Left colon (tissue), 2 donors: Measurements from ENCODE around the gene DPCD. TPM values are rescaled to one million over a fixed set of nuclear protein-coding genes. Genes with fewer than 3 reads are reported as not detected.

Experiments used
- ATAC-seq: fragments of 200-7000 bp; cut with Tn5 transposase; one replicate; pipeline ENCODE4 v1.9.1; 2020; ENCODE audit warnings: mild to moderate bottlenecking, moderate library complexity
- DNase-seq, 2 donors: peaks; one replicate each; pipeline ENCODE4 v3.0.0-alpha.2; 2020
- intact Hi-C, 2 donors: fragments of 100-400 bp; cut with DNase I in 1 of 2; cut with micrococcal nuclease in 1 of 2; formaldehyde crosslinking; loops; one replicate each; pipeline versions ENCODE4 v1.11.2 to v1.14.0; 2022; cut with DNase I, micrococcal nuclease
- microRNA-seq, 2 donors: library from miRNA; unstranded; fragments of <30 nt; microRNA quantifications; one replicate each; pipeline versions ENCODE4 v1.1.0 to v1.2.0, GENCODE V29; 2020
- total RNA-seq, 2 donors: library from RNA; stranded (reverse); fragmentation: NEBNext Ultra II Directional; extraction: Animal tissue kit (Norgen Biotek cat#: 25700); gene quantifications; one replicate each; pipeline ENCODE4 v1.2.1, GENCODE V29; 2021
- donor health status: DM: no; HTN: no; CAD: no.
- donor health status: DM: yes; HTN: yes; CAD: no.

DPCD gene
- total RNA-seq, 2 donors from 2014 or later: 7.3 to 12.9 TPM

- ATAC-seq (no peak), DNase-seq (no peak)
- intact Hi-C loops: no loop called here
These were observed 55.9 kb downstream of the DPCD start for GRCh38 chr10:101644002-101644401.

GRCh38 chr10:101645659-101646058 lies 57.5 kb downstream of the DPCD start:
- intact Hi-C loops: no loop called here
- no peak for DNase-seq
- ATAC-seq: no peak

GRCh38 chr10:101646364-101646763 lies 58.2 kb downstream of the DPCD start:
- no peak for ATAC-seq
- intact Hi-C loops: no loop called here
- no peak for DNase-seq

- no peak for DNase-seq
- no peak for ATAC-seq
- intact Hi-C loops: no loop called here
These were observed 59.1 kb downstream of the DPCD start for GRCh38 chr10:101647255-101647654.

- intact Hi-C loops: no loop called here
- ATAC-seq: no peak
- no peak for DNase-seq
These were observed 61.5 kb downstream of the DPCD start for GRCh38 chr10:101649525-101650085.

- intact Hi-C loops: no loop called here
These were observed 62.7 kb downstream of the DPCD start for GRCh38 chr10:101650863-101651262.

GRCh38 chr10:101651336-101651735 lies 63.2 kb downstream of the DPCD start:
- no peak for DNase-seq
- intact Hi-C loops: no loop called here
- no peak for ATAC-seq

More at GRCh38 chr10:101650863-101651262, 62.7 kb downstream of the DPCD start:
- no peak for DNase-seq
- ATAC-seq: no peak

GRCh38 chr10:101653536-101653935 lies 65.4 kb downstream of the DPCD start:
- DNase-seq (no peak), ATAC-seq (no peak)
- intact Hi-C loops: no loop called here

GRCh38 chr10:101655570-101655969 lies 67.4 kb downstream of the DPCD start:
- intact Hi-C loops: no loop called here
- DNase-seq (no peak), ATAC-seq (no peak)

- intact Hi-C loops: no loop called here
- DNase-seq (no peak), ATAC-seq (no peak)
These were observed 68.8 kb downstream of the DPCD start for GRCh38 chr10:101656890-101657289.

GRCh38 chr10:101658975-101659374 lies 70.9 kb downstream of the DPCD start:
- no peak for ATAC-seq
- no peak for DNase-seq
- intact Hi-C loops: no loop called here

Small RNA genes lying within 50 kb of the gene (microRNA-seq; reads per million reads assigned to microRNA genes)
- 0 reads per million in 2 donors for gene MIR3158-1
- gene MIR3158-2: 0 reads per million in 2 donors

Other genes with a start within 250 kb of the DPCD start
- gene BTRC, start 234.2 kb upstream of the DPCD start, total RNA-seq: 10 to 100 TPM; 13.0 to 15.5 TPM
- gene POLL, start 64 bp upstream of the DPCD start, total RNA-seq: 10 to 100 TPM; 27.1 to 28.6 TPM
- 10 to 100 TPM; 57.3 to 57.5 TPM for gene FBXW4, start 106.8 kb downstream of the DPCD start, total RNA-seq
- gene FGF8, start 187.8 kb downstream of the DPCD start, total RNA-seq: not detected
- gene NPM3, start 195.1 kb downstream of the DPCD start, total RNA-seq: 10 to 100 TPM; 17.9 to 22.1 TPM
- 10 to 100 TPM; 81.9 to 83.3 TPM for gene OGA, start 230.1 kb downstream of the DPCD start, total RNA-seq